ENCODE measurements around the gene IL1RAPL1. TPM values are rescaled to one million over a fixed set of nuclear protein-coding genes. Genes with fewer than 3 reads are reported as not detected.

The IL1RAPL1 gene
- total and polyA plus RNA-seq, 2 donors (not counting 3 experiments of a cell fraction or from before 2014, with no cell fraction given) = 0.79 to 1.3 TPM

GRCh38 chrX:28609917-28610613 is 22.8 kb downstream of the IL1RAPL1 start:
- no peak overlapping the region for H3K9ac ChIP-seq (replicated peaks; ENCODE audit: extremely low read depth, insufficient read depth, low read length)
- no peaks in the 10 kb centered on the region for H3K9me3 ChIP-seq (replicated peaks; ENCODE audit: control insufficient read depth, insufficient read depth, low read length)
- no peak overlapping the region for H3K4me2 ChIP-seq (ENCODE audit: insufficient read depth, low read length)
- CTCF ChIA-PET = no interaction called here
- no TSS peak for BruUV-seq (replicated peaks)
- dilution Hi-C loops (cut with MboI; ENCODE audit: extremely low pct_ligation_motif_present, low sequenced_read_pairs) (no loop called here), intact Hi-C loops (cut with micrococcal nuclease) (no loop called here)
- no peak overlapping the region for H2AFZ ChIP-seq (ENCODE audit: low read depth, low read length)
- TF ChIP-seq POLR2AphosphoS5 (IDR thresholded peaks at IDR 0.05; ENCODE audit: insufficient read depth, low read depth, low read length) (no peak), POLR2A (IDR thresholded peaks at IDR 0.05; ENCODE audit: low read depth, low read length) (no peak), GATA2 (IDR thresholded peaks at IDR 0.05; ENCODE audit: insufficient read depth, insufficient read length, low read depth, low read length) (no peak), EZH2 (IDR thresholded peaks at IDR 0.05; ENCODE audit: borderline replicate concordance, low read depth, low read length, severe bottlenecking) (no peak), MAX (IDR thresholded peaks at IDR 0.05; ENCODE audit: insufficient read depth, insufficient read length) (no peak), CTCF (IDR thresholded peaks at IDR 0.05; ENCODE audit: extremely low read depth in 1 of 2, insufficient read depth in 1 of 2, low read depth in 1 of 2, low read length in 2 of 2) (no peak), JUN (IDR thresholded peaks at IDR 0.05; ENCODE audit: borderline replicate concordance, insufficient read depth, insufficient read length, low read depth) (no peak), FOS (IDR thresholded peaks at IDR 0.05; ENCODE audit: borderline replicate concordance, insufficient read depth, low read length) (no peak), MYC (IDR thresholded peaks at IDR 0.05; ENCODE audit: low read depth, low read length) (no peak)
- H3K27me3 ChIP-seq (ENCODE audit: control insufficient read depth in 2 of 2, insufficient read depth in 2 of 2, low read length in 2 of 2) = no peaks in the 10 kb centered on the region
- no peaks in the 10 kb centered on the region for H3K79me2 ChIP-seq (ENCODE audit: control insufficient read depth, insufficient read depth, low read length)
- POLR2A ChIA-PET = no interaction called here
- no peaks in the 10 kb centered on the region for H3K4me1 ChIP-seq (ENCODE audit: control insufficient read depth, extremely low read depth, insufficient read depth, low read length)
- no peaks in the 10 kb centered on the region for H3K36me3 ChIP-seq (ENCODE audit: control insufficient read depth in 2 of 2, extremely low read depth in 1 of 2, insufficient read depth in 2 of 2, low read length in 2 of 2)
- no peak overlapping the region for H3K4me3 ChIP-seq (replicated peaks in 1 of 3; ENCODE audit: insufficient read depth in 1 of 3, low read depth in 1 of 3, low read length in 3 of 3)
- DNase-seq (ENCODE audit: low read depth, low spot score) (peak; percentile 1), FAIRE-seq (no peak)
- no peaks in the 10 kb centered on the region for H4K20me1 ChIP-seq (replicated peaks; ENCODE audit: control insufficient read depth, extremely low read depth, insufficient read depth, low read length)
- H3K27ac ChIP-seq (ENCODE audit: insufficient read depth, low read depth, low read length) = no peak overlapping the region
- H3K9me1 ChIP-seq (replicated peaks; ENCODE audit: control insufficient read depth, extremely low read depth, insufficient read depth, low read length) = no peaks in the 10 kb centered on the region

Data from endothelial cell of umbilical vein (primary cell).